Mammary epithelial cell (primary cell): ENCODE data around the gene B4GAT1.

Source experiments
- CTCF ChIP-seq, 2 donors: IDR thresholded peaks in 1 of 2; conservative IDR thresholded peaks in 1 of 2; 2 replicates each; pipeline ENCODE4 v1.5.1; 2011 to 2012; ENCODE audit warnings: inconsistent platforms in 2 of 2, low read length in 2 of 2, mild to moderate bottlenecking in 2 of 2, control low read depth in 1 of 2, low read depth in 1 of 2; ENCODE audit not compliant: insufficient read depth in 1 of 2; ENCODE audit errors: extremely low read depth in 1 of 2
- EZH2 ChIP-seq: IDR thresholded peaks from 2 replicates; pipeline ENCODE4 v1.6.1; 2012; ENCODE audit warnings: low read length, inconsistent platforms, borderline replicate concordance

- TF ChIP-seq CTCF (conservative IDR thresholded peaks at IDR 0.05 in 1 of 2, IDR thresholded peaks at IDR 0.05 in 1 of 2; ENCODE audit: extremely low read depth in 1 of 2, insufficient read depth in 1 of 2, low read depth in 1 of 2, low read length in 2 of 2) (peak in 1 of 2 donors; percentile 35), EZH2 (no peak)
These were observed 2.7 kb downstream of the B4GAT1 start, which contains the start of gene BRMS1 for GRCh38 chr11:66344550-66345315.
